HL-60 (cell line): ENCODE results near the gene STARD9.

Experiments used
- CTCF ChIP-seq: IDR thresholded peaks from one replicate; pipeline ENCODE4 v1.5.1; 2011; ENCODE audit warnings: low read length, control low read depth, inconsistent platforms; ENCODE audit not compliant: insufficient read depth
- GABPA ChIP-seq: IDR thresholded peaks from 2 replicates; pipeline ENCODE4 v1.6.1; 2012; ENCODE audit warnings: low read depth
- POLR2AphosphoS5 ChIP-seq: IDR thresholded peaks from 2 replicates; pipeline ENCODE4 v1.6.1; 2012; ENCODE audit warnings: low read depth
- REST ChIP-seq: IDR thresholded peaks from 2 replicates; pipeline ENCODE4 v1.6.1; 2012; ENCODE audit warnings: low read depth; ENCODE audit not compliant: insufficient replicate concordance
- SPI1 ChIP-seq: IDR thresholded peaks from 2 replicates; pipeline ENCODE4 v1.6.1; 2012; ENCODE audit warnings: low read depth, mild to moderate bottlenecking, borderline replicate concordance

DNA sequence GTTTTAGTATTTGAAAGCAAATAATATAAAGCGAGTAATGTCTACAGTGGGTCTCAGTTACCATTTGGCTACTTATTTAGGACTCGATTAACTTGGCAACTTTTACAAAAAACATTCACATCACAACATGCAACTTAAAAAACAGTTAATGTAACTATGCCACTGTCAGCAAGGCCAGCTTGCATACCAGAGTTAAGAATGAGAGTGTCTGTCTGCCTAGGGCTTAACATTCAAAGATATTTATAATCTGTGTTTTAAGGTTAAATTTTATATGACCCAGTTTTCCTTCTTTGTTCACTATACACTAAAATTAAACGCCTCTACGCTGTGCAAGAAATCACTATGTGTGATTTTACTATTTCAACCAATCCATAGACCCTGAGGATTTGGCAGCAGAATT lies 166.7 kb downstream of the STARD9 start:
- TF ChIP-seq CTCF (no peak), REST (no peak), POLR2AphosphoS5 (no peak), GABPA (no peak), SPI1 (no peak)
